ENCODE data around the gene ZDBF2. TPM values are rescaled to one million over a fixed set of nuclear protein-coding genes. Genes with fewer than 3 reads are reported as not detected.
"Not testable (repeated sequence)": the region's sequence is repeated elsewhere in the genome, so short reads cannot be mapped to it uniquely, and the experiment has no call there.

The ZDBF2 gene
- 23.8 TPM for total RNA-seq

- DNase-seq (ENCODE audit: low spot score) (peak; percentile 61), ATAC-seq (peak; percentile 79)
- intact Hi-C loops (cut with DNase I) = no loop called here
These were observed at the start of gene ZDBF2 for GRCh38 chr2:206274434-206275311. ZDBF2 (plus strand) TSS chr2:206274663; CDS start chr2:206281850, 7,187 bp downstream.

GRCh38 chr2:206225435-206226232 lies 48.8 kb upstream of the ZDBF2 start:
- intact Hi-C loops (cut with DNase I) = no loop called here
- DNase-seq (ENCODE audit: low spot score) (no peak), ATAC-seq (no peak)

GRCh38 chr2:206228636-206229035 lies 45.8 kb upstream of the ZDBF2 start:
- intact Hi-C loops (cut with DNase I); ATAC-seq; DNase-seq (ENCODE audit: low spot score): not testable (repeated sequence)

GRCh38 chr2:206229642-206230041 lies 44.8 kb upstream of the ZDBF2 start:
- intact Hi-C loops (cut with DNase I) = no loop called here
- ATAC-seq (no peak), DNase-seq (ENCODE audit: low spot score) (no peak)

GRCh38 chr2:206230060-206230762 lies 44.3 kb upstream of the ZDBF2 start:
- intact Hi-C loops (cut with DNase I) = no loop called here
- ATAC-seq (no peak), DNase-seq (ENCODE audit: low spot score) (no peak)

- ATAC-seq (no peak), DNase-seq (ENCODE audit: low spot score) (no peak)
- intact Hi-C loops (cut with DNase I) = no loop called here
These were observed 42.7 kb upstream of the ZDBF2 start for GRCh38 chr2:206231669-206232286.

GRCh38 chr2:206232287-206233035 lies 42.0 kb upstream of the ZDBF2 start:
- no peak for DNase-seq (ENCODE audit: low spot score)
- no peak for ATAC-seq
- intact Hi-C loops (cut with DNase I) = no loop called here

GRCh38 chr2:206239157-206239556 lies 35.3 kb upstream of the ZDBF2 start:
- ATAC-seq = no peak
- intact Hi-C loops (cut with DNase I) = no loop called here

GRCh38 chr2:206240327-206240726 lies 34.1 kb upstream of the ZDBF2 start:
- DNase-seq (ENCODE audit: low spot score) = no peak
- ATAC-seq = no peak
- intact Hi-C loops (cut with DNase I) = no loop called here

More at GRCh38 chr2:206239157-206239556, 35.3 kb upstream of the ZDBF2 start:
- no peak for DNase-seq (ENCODE audit: low spot score)

GRCh38 chr2:206241736-206242135 lies 32.7 kb upstream of the ZDBF2 start:
- DNase-seq (ENCODE audit: low spot score) (no peak), ATAC-seq (no peak)
- intact Hi-C loops (cut with DNase I) = no loop called here

GRCh38 chr2:206245265-206245672 lies 29.2 kb upstream of the ZDBF2 start:
- intact Hi-C loops (cut with DNase I) = no loop called here
- no peak for ATAC-seq
- no peak for DNase-seq (ENCODE audit: low spot score)

GRCh38 chr2:206250041-206250897 lies 24.2 kb upstream of the ZDBF2 start:
- intact Hi-C loops (cut with DNase I) = no loop called here
- DNase-seq (ENCODE audit: low spot score) (no peak), ATAC-seq (no peak)

GRCh38 chr2:206253125-206253776 lies 21.2 kb upstream of the ZDBF2 start:
- DNase-seq (ENCODE audit: low spot score) (no peak), ATAC-seq (no peak)
- intact Hi-C loops (cut with DNase I) = no loop called here

GRCh38 chr2:206253777-206254166 lies 20.7 kb upstream of the ZDBF2 start:
- intact Hi-C loops (cut with DNase I) = no loop called here
- no peak for ATAC-seq
- no peak for DNase-seq (ENCODE audit: low spot score)

GRCh38 chr2:206255003-206255402 lies 19.5 kb upstream of the ZDBF2 start:
- ATAC-seq = no peak
- no peak for DNase-seq (ENCODE audit: low spot score)
- intact Hi-C loops (cut with DNase I) = loop anchor here (5.0 kb wide), 1 partner anchor 1992 kb away; no protein-coding TSS in a partner anchor

GRCh38 chr2:206256706-206257205 lies 17.7 kb upstream of the ZDBF2 start:
- no peak for ATAC-seq
- DNase-seq (ENCODE audit: low spot score) = no peak

GRCh38 chr2:206257350-206257749 lies 17.1 kb upstream of the ZDBF2 start:
- DNase-seq (ENCODE audit: low spot score) (no peak), ATAC-seq (no peak)
- intact Hi-C loops (cut with DNase I) = loop anchor here (5.0 kb wide), 1 partner anchor 1990 kb away; no protein-coding TSS in a partner anchor

More at GRCh38 chr2:206256706-206257205, 17.7 kb upstream of the ZDBF2 start:
- intact Hi-C loops (cut with DNase I) = loop anchor here (5.0 kb wide), 1 partner anchor 1991 kb away; no protein-coding TSS in a partner anchor

Data from sciatic nerve (tissue), 2 donors.